Muscle of back (tissue), 11 donors: ENCODE results near the gene GNAZ. TPM values are rescaled to one million over a fixed set of nuclear protein-coding genes. Genes with fewer than 3 reads are reported as not detected.

ENCODE experiments used
- DNase-seq, 3 donors: peaks; one replicate each; pipeline versions ENCODE4 v3.0.0 to v3.0.0-alpha.2; 2013
- polyA plus RNA-seq, 10 donors: library from polyadenylated mRNA; unstranded; fragments of 120-200 nt; gene quantifications; one replicate each; pipeline ENCODE4 v1.2.1, GENCODE V29; 2013; ENCODE audit not compliant: insufficient read length in 10 of 10

Gene GNAZ
- polyA plus RNA-seq, 10 donors, result 1.9 to 4.0 (median 3.0) TPM

- DNase-seq, result no peak
These were observed 82.2 kb downstream of the GNAZ start for GRCh38 chr22:23152238-23153114.

DNA sequence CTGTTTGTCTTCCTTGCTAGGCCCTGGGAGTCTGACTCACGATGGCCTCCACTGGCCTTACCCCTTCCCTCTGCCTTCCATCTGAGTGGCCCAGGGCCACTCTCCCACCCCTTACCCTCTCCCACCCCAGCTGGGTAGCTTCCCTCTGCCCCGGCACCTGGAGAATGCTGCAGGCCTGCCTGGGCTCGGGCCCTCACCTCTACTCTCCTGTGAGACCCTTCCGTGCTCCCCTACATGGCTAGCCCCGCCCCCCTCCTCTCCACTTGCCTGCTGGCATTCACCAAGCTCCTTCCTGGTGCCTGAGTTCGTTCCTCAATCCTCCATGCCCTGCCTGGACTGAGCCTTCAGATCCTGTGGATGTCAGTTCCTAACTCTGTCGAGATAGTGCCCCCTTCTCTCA, 83.7 kb downstream of the GNAZ start:
- DNase-seq, result no peak

DNA sequence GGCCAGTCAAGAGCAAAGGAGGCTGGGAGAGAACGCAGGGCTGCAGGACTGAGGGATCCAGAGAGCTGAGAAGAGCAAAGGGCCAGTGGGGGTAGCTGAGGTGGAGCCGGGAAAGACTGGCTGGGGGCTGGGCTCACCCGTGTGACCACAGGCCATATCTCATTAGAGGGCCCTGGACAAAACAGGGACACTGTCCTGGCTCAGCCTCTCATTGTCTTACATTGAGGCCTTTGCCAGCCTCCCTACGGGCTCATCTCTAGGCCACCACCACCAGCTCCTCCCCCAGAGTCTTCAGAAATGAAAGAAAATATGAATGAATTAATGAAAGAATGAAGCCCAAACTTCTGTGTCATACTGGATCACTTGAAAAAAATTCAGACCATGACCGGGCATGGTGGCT, 84.1 kb downstream of the GNAZ start:
- no peak for DNase-seq

DNA sequence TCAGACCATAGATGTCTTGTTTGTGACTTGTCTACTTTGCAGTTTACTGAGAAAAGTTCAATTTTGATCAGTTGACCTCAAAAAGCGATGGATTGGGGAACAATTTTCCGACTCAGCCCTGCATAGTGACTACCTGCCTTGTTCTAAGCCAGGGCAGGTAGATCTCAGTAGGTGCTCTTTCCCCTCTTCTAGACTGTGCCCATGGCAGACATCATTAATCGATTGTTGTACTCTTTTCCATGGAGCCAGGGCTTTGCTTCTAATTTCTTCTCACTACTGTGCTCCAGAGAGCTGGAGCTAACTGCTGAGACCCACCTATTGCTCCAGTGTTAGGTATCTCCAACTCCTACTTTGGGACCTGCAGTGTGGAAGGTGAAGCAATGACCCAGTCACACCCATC, 84.8 kb downstream of the GNAZ start:
- DNase-seq, result no peak

DNA sequence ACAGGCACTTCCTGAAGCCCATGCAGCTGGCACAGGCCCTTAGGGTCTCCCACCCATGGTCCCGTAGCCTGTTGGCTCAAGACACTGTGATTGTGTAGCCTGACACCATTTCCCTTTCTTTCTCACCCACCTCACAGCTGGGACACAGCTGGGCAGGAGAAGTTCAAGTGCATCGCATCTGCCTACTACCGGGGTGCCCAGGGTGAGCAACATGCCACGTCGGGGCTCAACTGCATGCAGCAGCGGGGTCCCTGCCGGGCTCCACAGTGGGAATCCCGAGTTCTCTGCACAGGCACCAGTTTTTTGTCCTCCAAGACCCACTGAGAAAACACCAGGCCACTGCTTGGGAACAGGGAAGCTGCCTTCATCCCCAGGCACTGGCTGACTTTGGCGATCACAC, 85.5 kb downstream of the GNAZ start:
- DNase-seq, result no peak

GRCh38 chr22:23156286-23156685, 86.0 kb downstream of the GNAZ start:
- DNase-seq, result no peak

- no peak for DNase-seq
These were observed 87.5 kb downstream of the GNAZ start for GRCh38 chr22:23157560-23158515.

DNA sequence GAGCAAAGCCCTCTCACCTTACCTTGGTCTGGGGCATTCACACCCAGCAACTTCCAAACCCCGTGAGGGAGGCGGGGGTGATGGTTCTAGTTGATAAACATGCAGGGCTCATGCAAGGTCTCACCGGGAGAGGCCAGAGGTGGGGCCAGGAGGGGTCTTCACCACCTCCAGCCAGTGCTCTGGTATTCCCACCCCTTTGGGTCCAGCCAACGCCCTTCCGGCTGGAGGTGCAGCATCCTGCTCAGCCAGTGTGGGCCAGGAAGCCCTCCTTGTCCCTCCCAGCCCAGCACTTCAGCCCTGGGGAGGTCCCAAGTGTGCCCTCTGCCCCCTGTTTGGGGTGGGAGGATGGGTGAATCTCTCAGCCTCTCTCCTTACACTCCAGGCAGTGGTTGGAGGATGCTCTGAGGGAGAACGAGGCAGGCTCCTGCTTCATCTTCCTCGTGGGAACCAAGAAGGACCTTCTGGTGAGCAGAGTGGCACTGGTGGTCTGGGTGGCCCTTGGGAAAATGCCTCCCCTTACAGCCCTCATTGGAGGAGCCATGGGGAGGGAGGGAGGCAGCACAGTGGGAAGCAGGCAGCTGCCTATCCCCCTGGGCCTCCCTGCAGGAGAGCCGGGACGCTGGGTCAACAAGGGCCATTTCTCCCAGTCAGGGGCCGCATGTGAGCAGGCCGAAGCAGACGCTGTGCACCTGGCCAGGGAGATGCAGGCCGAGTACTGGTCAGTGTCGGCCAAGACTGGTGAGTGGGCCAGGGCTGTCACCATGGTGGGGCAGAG, 88.4 kb downstream of the GNAZ start:
- no peak for DNase-seq

DNA sequence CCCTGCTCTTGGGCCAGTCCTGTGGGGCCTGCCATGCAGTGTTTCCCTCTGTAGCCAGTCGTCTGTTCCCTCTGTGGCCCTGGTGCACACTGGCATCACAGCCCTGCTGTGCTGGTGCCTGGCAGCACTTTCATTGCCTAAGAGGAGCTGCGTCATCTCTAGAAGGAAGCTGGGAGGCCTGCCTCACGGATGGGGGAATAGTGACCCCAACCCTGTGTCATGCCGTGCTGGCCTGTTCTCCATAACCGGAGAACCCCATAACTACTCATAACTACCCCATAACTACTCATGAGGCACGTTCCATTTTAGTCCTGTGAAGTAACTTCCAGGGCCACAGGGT, 88.9 kb downstream of the GNAZ start:
- DNase-seq, result no peak

DNA sequence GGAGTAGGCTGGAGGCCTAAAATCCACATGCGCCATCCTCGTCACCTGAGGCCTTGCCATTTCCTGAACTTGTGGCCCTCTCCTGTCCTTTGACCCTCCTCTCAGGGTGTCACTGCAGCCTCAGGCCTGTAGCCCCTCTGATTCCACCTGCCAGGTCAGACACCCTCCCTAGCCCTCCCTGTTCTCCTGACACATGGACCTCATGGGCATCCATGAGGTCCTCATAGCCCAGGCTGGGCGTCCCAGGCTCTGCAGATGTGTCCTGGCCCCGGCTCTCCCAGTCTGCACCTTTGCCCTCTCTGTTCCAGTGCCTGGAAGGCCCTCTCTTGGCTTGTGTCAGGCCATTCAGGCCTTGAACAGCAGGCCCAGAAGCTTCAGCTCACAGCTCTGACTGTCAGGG, 90.7 kb downstream of the GNAZ start:
- DNase-seq, result no peak

DNA sequence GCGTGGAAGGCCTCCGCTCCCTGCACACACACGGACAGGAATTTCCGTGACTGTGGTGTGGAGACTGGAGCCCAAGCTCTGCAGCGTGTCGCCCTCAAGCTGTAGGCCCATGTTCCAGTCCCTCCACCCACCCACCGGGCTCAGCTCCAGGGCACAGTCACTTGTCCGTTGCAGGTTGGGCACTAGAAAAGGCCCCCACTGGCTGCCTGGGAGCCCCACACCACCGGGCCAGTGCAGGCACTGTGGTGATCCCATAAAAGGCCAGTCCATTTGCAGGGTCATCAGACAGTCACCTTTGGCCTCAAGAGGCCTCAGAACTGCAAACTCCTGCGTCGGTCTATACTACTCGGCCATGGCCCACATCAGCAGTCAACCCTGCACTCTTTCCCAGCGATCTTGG, 91.3 kb downstream of the GNAZ start:
- no peak for DNase-seq

DNA sequence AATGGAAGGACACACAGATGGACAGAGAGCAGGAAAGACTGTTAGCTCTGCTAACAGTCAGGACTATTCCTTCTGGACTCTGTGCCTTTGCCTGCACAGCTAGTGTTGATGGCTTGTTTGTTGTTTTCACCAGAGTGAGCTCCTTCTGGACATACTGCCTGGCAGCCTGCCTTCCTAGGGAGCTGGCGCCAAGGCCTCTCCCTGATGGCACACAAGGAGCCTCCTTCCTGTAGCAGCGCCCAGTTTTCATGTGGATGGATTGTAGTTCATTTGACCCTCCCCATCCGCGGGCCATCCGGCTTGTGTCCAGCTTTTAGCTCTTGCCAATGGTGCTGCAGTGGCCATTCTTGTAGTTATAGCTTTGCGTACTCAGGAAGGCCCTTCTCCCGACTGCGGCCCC, 93.3 kb downstream of the GNAZ start:
- peak in 2 of 3 donors; percentile 51 to 57 for DNase-seq

DNA sequence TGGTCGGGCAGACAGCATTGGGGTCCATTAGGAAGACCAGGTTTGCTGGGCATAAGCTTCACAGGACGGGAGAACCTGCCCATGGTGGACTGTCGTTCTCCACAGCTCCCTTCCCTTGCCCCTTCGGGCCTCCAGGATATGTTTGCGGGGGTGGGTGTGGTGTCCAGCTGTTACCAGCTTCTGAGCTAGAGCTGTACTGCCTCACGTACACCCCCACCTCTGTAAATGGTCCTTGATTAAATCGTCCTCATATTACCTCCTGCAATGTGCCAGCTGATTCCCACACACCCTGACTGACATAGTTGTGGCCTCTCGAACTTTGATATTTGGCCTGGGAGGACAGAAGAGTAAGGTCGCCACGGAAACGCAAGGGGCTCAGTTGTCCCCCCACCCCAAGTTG, 93.8 kb downstream of the GNAZ start:
- DNase-seq, result peak in 1 of 3 donors; percentile 37

DNA sequence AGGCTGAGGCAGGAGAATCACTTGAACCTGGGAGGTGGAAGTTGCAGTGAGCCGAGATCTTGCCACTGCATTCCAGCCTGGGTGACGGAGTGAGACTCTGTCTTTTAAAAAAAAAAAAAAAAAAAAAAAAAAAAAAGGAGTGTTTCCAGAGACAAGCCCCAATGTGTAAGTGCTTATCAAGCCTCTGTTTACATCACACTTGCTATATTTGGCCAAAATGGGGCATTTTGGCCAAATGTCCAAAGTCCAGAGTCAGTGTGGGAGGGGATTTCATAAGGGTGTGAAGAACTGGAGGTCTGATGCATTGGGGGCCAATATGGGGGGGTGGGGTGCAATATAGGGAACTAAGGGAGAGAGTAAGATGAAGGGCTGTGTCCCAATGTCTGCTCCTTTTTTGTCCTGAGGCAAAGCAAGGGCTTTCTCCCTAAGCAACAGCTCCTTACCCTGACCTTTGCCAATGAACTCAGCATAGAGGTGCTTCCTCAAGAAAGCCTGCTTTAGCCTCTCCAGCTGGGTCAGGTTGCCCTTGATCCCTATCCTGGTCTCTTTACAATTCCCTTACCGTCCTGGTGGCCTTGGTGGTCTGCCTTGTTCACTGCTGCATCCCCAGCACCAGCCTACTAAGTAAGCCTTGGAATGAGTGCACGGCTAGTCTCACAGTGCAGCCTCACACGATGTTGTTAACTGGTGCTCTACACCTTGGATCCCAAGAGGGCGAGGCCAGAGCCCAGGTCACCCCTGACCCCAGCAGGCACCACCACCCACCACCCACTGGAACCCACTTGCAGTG, 95.9 kb downstream of the GNAZ start:
- no peak for DNase-seq

- DNase-seq, result no peak
These were observed 96.7 kb downstream of the GNAZ start for GRCh38 chr22:23166841-23167616.

DNA sequence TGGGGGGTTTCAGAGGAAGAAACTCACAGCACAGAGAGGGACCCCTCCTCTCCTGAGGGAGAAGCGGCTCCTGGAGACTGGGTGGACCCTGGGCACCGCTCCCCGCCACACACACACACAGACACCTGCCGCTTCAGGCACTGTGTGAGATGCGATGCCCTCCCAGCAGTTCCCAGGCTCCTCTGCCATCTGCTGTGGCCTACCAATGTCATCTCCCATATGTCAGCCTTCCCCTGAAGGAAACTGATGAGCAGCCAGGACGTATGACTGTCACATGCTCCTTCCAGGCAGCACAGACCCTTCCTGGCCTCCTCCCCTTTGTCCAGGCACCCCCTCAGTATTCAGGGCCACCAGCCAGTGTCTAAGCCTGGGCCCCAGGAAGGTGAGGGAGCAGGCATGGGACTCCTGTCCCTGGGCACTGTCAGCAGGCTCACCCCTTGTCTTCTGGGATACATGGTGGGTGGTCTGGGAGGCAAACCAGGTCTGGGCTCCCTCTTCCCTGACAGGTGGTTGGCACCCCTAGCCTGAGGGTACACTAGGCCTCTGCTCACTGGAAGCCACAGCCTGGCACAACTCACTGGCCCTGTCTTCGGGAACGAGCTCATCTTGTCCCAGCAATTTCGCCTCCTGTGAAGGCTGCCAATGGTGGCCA, 98.2 kb downstream of the GNAZ start:
- DNase-seq, result no peak

GRCh38 chr22:23169043-23169406, 98.7 kb downstream of the GNAZ start:
- DNase-seq, result no peak
